GM23338 (cell line): ENCODE data around the gene ATOSA. TPM values are rescaled to one million over a fixed set of nuclear protein-coding genes. Genes with fewer than 3 reads are reported as not detected.

Experiments
- ATAC-seq: fragments of 200-7000 bp; cut with Tn5 transposase; 3 replicates; pipeline ENCODE4 v1.9.1; 2020
- DNase-seq: peaks from one replicate; pipeline ENCODE4 v3.0.0-alpha.2; 2015; ENCODE audit warnings: low spot score
- H2AFZ ChIP-seq: fragments of 200-600 bp; sonication (generic); 2 replicates; pipeline ENCODE4 v1.8.0; 2016; ENCODE audit warnings: antibody characterized with exemption, mild to moderate bottlenecking, moderate library complexity
- H3F3A ChIP-seq: fragments of 200-600 bp; sonication (generic); replicated peaks from 2 replicates; pipeline ENCODE4 v1.8.0; 2017; ENCODE audit warnings: antibody characterized with exemption, mixed run types, low read depth
- H3K27ac ChIP-seq: fragments of 200-600 bp; sonication (generic); 2 replicates; pipeline ENCODE4 v1.6.1; 2016; ENCODE audit warnings: low read depth
- H3K27me3 ChIP-seq: fragments of 200-600 bp; sonication (generic); 2 replicates; pipeline ENCODE4 v1.8.0; 2016; ENCODE audit warnings: mild to moderate bottlenecking, mixed run types, moderate library complexity; ENCODE audit not compliant: insufficient read depth
- H3K36me3 ChIP-seq: fragments of 200-600 bp; sonication (generic); 2 replicates; pipeline ENCODE4 v1.8.0; 2016; ENCODE audit warnings: mild to moderate bottlenecking; ENCODE audit not compliant: insufficient read depth
- H3K4me1 ChIP-seq: fragments of 200-600 bp; sonication (generic); 2 replicates; pipeline ENCODE4 v1.8.0; 2016; ENCODE audit warnings: mild to moderate bottlenecking, moderate library complexity; ENCODE audit not compliant: insufficient read depth
- H3K4me2 ChIP-seq: fragments of 200-600 bp; sonication (generic); 2 replicates; pipeline ENCODE4 v1.7.1; 2017; ENCODE audit warnings: mixed run types
- H3K4me3 ChIP-seq: fragments of 200-600 bp; sonication (generic); 2 replicates; pipeline ENCODE4 v1.6.1; 2016; ENCODE audit warnings: mixed run types
- H3K79me2 ChIP-seq: fragments of 200-600 bp; sonication (generic); replicated peaks from 2 replicates; pipeline ENCODE4 v1.8.0; 2017; ENCODE audit warnings: mild to moderate bottlenecking; ENCODE audit not compliant: insufficient read depth
- H3K9me2 ChIP-seq: fragments of 200-600 bp; sonication (generic); 2 replicates; pipeline ENCODE4 v1.8.0; 2017; ENCODE audit not compliant: insufficient read depth
- H4K20me1 ChIP-seq: fragments of 200-600 bp; sonication (generic); replicated peaks from 2 replicates; pipeline ENCODE4 v1.8.0; 2017; ENCODE audit warnings: mild to moderate bottlenecking; ENCODE audit not compliant: insufficient read depth
- H3K27ac Mint-ChIP-seq: 2 replicates; pipeline ENCODE4 v1.8.0; 2020; ENCODE audit warnings: inconsistent platforms, mild to moderate bottlenecking, moderate library complexity, mixed read lengths
- H3K27me3 Mint-ChIP-seq: 3 replicates; pipeline ENCODE4 v1.8.0; 2022; ENCODE audit warnings: low read depth, mild to moderate bottlenecking, moderate library complexity, mixed read lengths, inconsistent platforms; ENCODE audit not compliant: insufficient read depth, poor library complexity
- H3K36me3 Mint-ChIP-seq: 3 replicates; pipeline ENCODE4 v1.8.0; 2021; ENCODE audit warnings: low read depth, mild to moderate bottlenecking, inconsistent platforms, moderate library complexity, mixed read lengths
- H3K4me1 Mint-ChIP-seq: 3 replicates; pipeline ENCODE4 v1.8.0; 2020; ENCODE audit warnings: mild to moderate bottlenecking, inconsistent platforms, mixed read lengths
- H3K4me3 Mint-ChIP-seq: 3 replicates; pipeline ENCODE4 v1.8.0; 2021; ENCODE audit warnings: moderate library complexity, mild to moderate bottlenecking, inconsistent platforms, mixed read lengths
- H3K9me3 Mint-ChIP-seq: 3 replicates; pipeline ENCODE4 v1.8.0; 2020; ENCODE audit warnings: moderate library complexity, mild to moderate bottlenecking, inconsistent platforms, mixed read lengths
- CTCF ChIP-seq, 2 experiments: fragments of 200-600 bp in 1 of 2; sonication (generic) in 1 of 2; conservative IDR thresholded peaks; 2 replicates each; pipeline versions ENCODE4 v1.5.1 to v1.6.1; 2016 to 2017; ENCODE audit warnings: antibody characterized with exemption in 2 of 2, low read depth in 2 of 2, mild to moderate bottlenecking in 2 of 2, moderate library complexity in 1 of 2
- ETS1 ChIP-seq: IDR thresholded peaks from 2 replicates; pipeline ENCODE4 v1.6.1; 2016; ENCODE audit warnings: antibody characterized with exemption
- POLR2AphosphoS5 ChIP-seq: IDR thresholded peaks from 2 replicates; pipeline ENCODE4 v1.6.1; 2016; ENCODE audit warnings: antibody characterized with exemption, low read depth
- ZNF331 ChIP-seq: fragments of 250-450 bp; sonication (Bioruptor Pico); IDR thresholded peaks from 2 replicates; pipeline ENCODE4 v1.5.0; 2020; ENCODE audit warnings: low read depth, mild to moderate bottlenecking, moderate library complexity
- polyA plus RNA-seq: library from polyadenylated mRNA; unstranded; fragments of >200 nt; fragmentation: Nextera tagmentation; extraction: Ambion mirVana; gene quantifications from 2 replicates; pipeline ENCODE4 v1.2.1, GENCODE V29; 2016
- total RNA-seq: library from RNA; depleted of rRNA; stranded (reverse); fragments of >200 nt; shearing (Covaris generic); gene quantifications from 2 replicates; pipeline ENCODE4 v1.2.3, GENCODE V29; 2014

Gene ATOSA
- total and polyA plus RNA-seq, 2 experiments from 2014 or later, result 6.2 to 14.0 TPM

- peaks cover 7% of the 10 kb centered on the region for H3K27me3 Mint-ChIP-seq
- no peaks in the 10 kb centered on the region for H3K27me3 ChIP-seq
- H3K36me3 Mint-ChIP-seq, result no peaks in the 10 kb centered on the region
- H2AFZ ChIP-seq, result peak overlapping the region; percentile 84
- TF ChIP-seq CTCF (conservative IDR thresholded peaks at IDR 0.05; ENCODE audit: low read depth in 2 of 2) (0 out of 4 replicates have a peak, but pooled peaks of 1 of the 2 experiments have one; percentile 8), POLR2AphosphoS5 (peak; percentile 39), ETS1 (0 out of 2 replicates have a peak, but pooled peaks have one; percentile 7), ZNF331 (no peak)
- H3K27ac Mint-ChIP-seq, result peak overlapping the region; percentile 96
- H3K4me2 ChIP-seq, result peak overlapping the region; percentile 88
- peak overlapping the region; percentile 97 for H3K4me3 Mint-ChIP-seq
- H3K27ac ChIP-seq, result peak overlapping the region; percentile 66
- H3K4me1 Mint-ChIP-seq, result peaks cover 18% of the 10 kb centered on the region
- peak overlapping the region; percentile 81 for H3K4me3 ChIP-seq
- no peaks in the 10 kb centered on the region for H3K9me2 ChIP-seq
- H3K4me1 ChIP-seq, result peaks cover 13% of the 10 kb centered on the region
- DNase-seq (peak; percentile 83), ATAC-seq (peak; percentile 72)
- H3K9me3 Mint-ChIP-seq, result no peaks in the 10 kb centered on the region
- no peaks in the 10 kb centered on the region for H3K79me2 ChIP-seq
- H4K20me1 ChIP-seq, result no peaks in the 10 kb centered on the region
- no peaks in the 10 kb centered on the region for H3K36me3 ChIP-seq
- H3F3A ChIP-seq, result no peaks in the 10 kb centered on the region; the same call in 1 of the 2 replicates
Observed at GRCh38 chr15:52678468-52679231, 538 bp downstream of the ATOSA start.

GRCh38 chr15:52677593-52678467 lies 1.4 kb downstream of the ATOSA start:
- Histone ChIP-seq H3K79me2 (no peaks in the 10 kb centered on the region), H3K4me1 (peaks cover 13% of the 10 kb centered on the region), H3K36me3 (no peaks in the 10 kb centered on the region), H3K4me2 (peak overlapping the region; percentile 88), H3K9me2 (no peaks in the 10 kb centered on the region), H3K4me3 (peak overlapping the region; percentile 81), H2AFZ (peak overlapping the region; percentile 84), H3K27ac (peak overlapping the region; percentile 66), H3F3A (no peaks in the 10 kb centered on the region; the same call in 1 of the 2 replicates), H4K20me1 (no peaks in the 10 kb centered on the region), H3K27me3 (no peaks in the 10 kb centered on the region)
- H3K27ac Mint-ChIP-seq, result peak overlapping the region; percentile 96
- ATAC-seq, result peak; percentile 31
- peak; percentile 60 for DNase-seq
- H3K9me3 Mint-ChIP-seq, result no peaks in the 10 kb centered on the region
- H3K4me1 Mint-ChIP-seq, result peaks cover 21% of the 10 kb centered on the region
- TF ChIP-seq CTCF (conservative IDR thresholded peaks at IDR 0.05; ENCODE audit: low read depth in 2 of 2), result peak; percentile 20 to 38; a peak in 2 of 4 replicates
- TF ChIP-seq ETS1, result no peak
- no peaks in the 10 kb centered on the region for H3K36me3 Mint-ChIP-seq
- H3K27me3 Mint-ChIP-seq, result peaks cover 7% of the 10 kb centered on the region
- H3K4me3 Mint-ChIP-seq, result peak overlapping the region; percentile 97
